Measurements from ENCODE around the gene ACOT7. TPM values are rescaled to one million over a fixed set of nuclear protein-coding genes. Genes with fewer than 3 reads are reported as not detected.
"Not testable (repeated sequence)": the region's sequence is repeated elsewhere in the genome, so short reads cannot be mapped to it uniquely, and the experiment has no call there.

The ACOT7 gene
- total RNA-seq, 2 experiments from 2014 or later, result 23.4 to 53.6 TPM

- H3K79me2 ChIP-seq (ENCODE audit: insufficient read depth, low read depth, low read length); H3K27ac ChIP-seq (ENCODE audit: low read depth, low read length, poor library complexity, severe bottlenecking); H2AFZ ChIP-seq (ENCODE audit: low read length); POLR2A ChIA-PET; H4K20me1 ChIP-seq (ENCODE audit: insufficient read depth, low read length); H3K9me3 ChIP-seq (ENCODE audit: low read length); intact Hi-C loops (cut with micrococcal nuclease; ENCODE audit: unreplicated experiment); H3K4me2 ChIP-seq (ENCODE audit: low read length); H3K4me3 ChIP-seq (ENCODE audit: low read depth, low read length, poor library complexity, severe bottlenecking); BruUV-seq (replicated peaks); DNase-seq (ENCODE audit: low spot score); H3K36me3 ChIP-seq (ENCODE audit: insufficient read depth, low read length); H3K9me2 ChIP-seq (ENCODE audit: insufficient read depth, low read length); H3K4me1 ChIP-seq (ENCODE audit: insufficient read depth, low read length, poor library complexity, severe bottlenecking); CTCF ChIA-PET (ENCODE audit: unreplicated experiment): not testable (repeated sequence)
Observed at GRCh38 chr1:6428453-6428852, 34.9 kb upstream of the ACOT7 start.

GRCh38 chr1:6427441-6428390 lies 34.1 kb upstream of the ACOT7 start:
- no peak overlapping the region for H3K4me3 ChIP-seq (ENCODE audit: low read depth, low read length, poor library complexity, severe bottlenecking)
- no peak overlapping the region for H3K27ac ChIP-seq (ENCODE audit: low read depth, low read length, poor library complexity, severe bottlenecking)
- no peaks in the 10 kb centered on the region for H3K9me2 ChIP-seq (ENCODE audit: insufficient read depth, low read length)
- H2AFZ ChIP-seq (ENCODE audit: low read length), result no peak overlapping the region
- intact Hi-C loops (cut with micrococcal nuclease; ENCODE audit: unreplicated experiment), result no loop called here
- ChIA-PET CTCF (ENCODE audit: unreplicated experiment) (no interaction called here), POLR2A (no interaction called here)
- TF ChIP-seq EZH2phosphoT487 (IDR thresholded peaks at IDR 0.05; ENCODE audit: borderline replicate concordance, low read depth, low read length) (no peak), CTCF (conservative IDR thresholded peaks at IDR 0.05; ENCODE audit: low read length) (no peak)
- H3K9me3 ChIP-seq (ENCODE audit: low read length), result no peaks in the 10 kb centered on the region
- no peaks in the 10 kb centered on the region for H4K20me1 ChIP-seq (ENCODE audit: insufficient read depth, low read length)
- BruUV-seq (replicated peaks), result no TSS peak
- no peaks in the 10 kb centered on the region for H3K79me2 ChIP-seq (ENCODE audit: insufficient read depth, low read depth, low read length)
- H3K4me2 ChIP-seq (ENCODE audit: low read length), result no peak overlapping the region
- H3K4me1 ChIP-seq (ENCODE audit: insufficient read depth, low read length, poor library complexity, severe bottlenecking), result no peaks in the 10 kb centered on the region
- no peak for DNase-seq (ENCODE audit: low spot score)
- H3K36me3 ChIP-seq (ENCODE audit: insufficient read depth, low read length), result no peaks in the 10 kb centered on the region

- ChIA-PET CTCF (ENCODE audit: unreplicated experiment) (no interaction called here), POLR2A (no interaction called here)
- DNase-seq (ENCODE audit: low spot score), result no peak
Observed at GRCh38 chr1:6426972-6427350, 33.4 kb upstream of the ACOT7 start.

More at GRCh38 chr1:6426972-6427350, 33.4 kb upstream of the ACOT7 start:
- H2AFZ ChIP-seq (ENCODE audit: low read length), result no peak overlapping the region
- H3K4me3 ChIP-seq (ENCODE audit: low read depth, low read length, poor library complexity, severe bottlenecking), result no peak overlapping the region
- H3K9me2 ChIP-seq (ENCODE audit: insufficient read depth, low read length), result no peaks in the 10 kb centered on the region
- H3K4me1 ChIP-seq (ENCODE audit: insufficient read depth, low read length, poor library complexity, severe bottlenecking), result no peaks in the 10 kb centered on the region
- H3K36me3 ChIP-seq (ENCODE audit: insufficient read depth, low read length), result no peaks in the 10 kb centered on the region
- no peaks in the 10 kb centered on the region for H3K9me3 ChIP-seq (ENCODE audit: low read length)
- H4K20me1 ChIP-seq (ENCODE audit: insufficient read depth, low read length), result no peaks in the 10 kb centered on the region
- intact Hi-C loops (cut with micrococcal nuclease; ENCODE audit: unreplicated experiment), result no loop called here
- TF ChIP-seq CTCF (conservative IDR thresholded peaks at IDR 0.05; ENCODE audit: low read length), result no peak
- no peak for TF ChIP-seq EZH2phosphoT487 (IDR thresholded peaks at IDR 0.05; ENCODE audit: borderline replicate concordance, low read depth, low read length)
- H3K79me2 ChIP-seq (ENCODE audit: insufficient read depth, low read depth, low read length), result no peaks in the 10 kb centered on the region
- no TSS peak for BruUV-seq (replicated peaks)
- no peak overlapping the region for H3K4me2 ChIP-seq (ENCODE audit: low read length)
- H3K27ac ChIP-seq (ENCODE audit: low read depth, low read length, poor library complexity, severe bottlenecking), result no peak overlapping the region

All from OCI-LY7 (cell line).